Stimulated activated CD4-positive, alpha-beta T cell treated with anti-CD3 and anti-CD28 coated beads, Interleukin-4, amount 100 ng/mL, for 24 hours (primary cell): ENCODE measurements around the gene INTS7.
"Not testable (repeated sequence)": the region's sequence is repeated elsewhere in the genome, so short reads cannot be mapped to it uniquely, and the experiment has no call there.

Source experiments
- DNase-seq: peaks from one replicate; pipeline ENCODE4 v3.0.0-alpha.2; 2020

Gene INTS7

GRCh38 chr1:211929683-211930082 lies 105.7 kb downstream of the INTS7 start:
- no peak for DNase-seq

GRCh38 chr1:211928993-211929637 lies 106.2 kb downstream of the INTS7 start:
- no peak for DNase-seq

- DNase-seq = no peak
Observed at GRCh38 chr1:211928290-211928801, 107.0 kb downstream of the INTS7 start.

- no peak for DNase-seq
Observed at GRCh38 chr1:211925016-211925415, 110.3 kb downstream of the INTS7 start.

GRCh38 chr1:211924256-211924655 lies 111.1 kb downstream of the INTS7 start:
- DNase-seq = no peak

- no peak for DNase-seq
Observed at GRCh38 chr1:211923095-211923494, 112.3 kb downstream of the INTS7 start.

- no peak for DNase-seq
Observed at GRCh38 chr1:211921579-211922095, 113.7 kb downstream of the INTS7 start.

- DNase-seq = no peak
Observed at GRCh38 chr1:211920602-211921226, 114.6 kb downstream of the INTS7 start.

- DNase-seq = no peak
Observed at GRCh38 chr1:211920141-211920572, 115.2 kb downstream of the INTS7 start.

GRCh38 chr1:211918843-211919414 lies 116.4 kb downstream of the INTS7 start:
- no peak for DNase-seq

- DNase-seq = not testable (repeated sequence)
Observed at GRCh38 chr1:211916458-211916857, 118.9 kb downstream of the INTS7 start.

GRCh38 chr1:211915924-211916323 lies 119.4 kb downstream of the INTS7 start:
- no peak for DNase-seq

GRCh38 chr1:211912844-211913432 lies 122.4 kb downstream of the INTS7 start:
- no peak for DNase-seq

GRCh38 chr1:211912038-211912437 lies 123.3 kb downstream of the INTS7 start:
- DNase-seq = no peak

- no peak for DNase-seq
Observed at GRCh38 chr1:211910913-211911485, 124.4 kb downstream of the INTS7 start.

- DNase-seq = no peak
Observed at GRCh38 chr1:211910113-211910884, 125.1 kb downstream of the INTS7 start.

- DNase-seq = no peak
Observed at GRCh38 chr1:211909395-211909794, 126.0 kb downstream of the INTS7 start.

- no peak for DNase-seq
Observed at GRCh38 chr1:211908951-211909350, 126.4 kb downstream of the INTS7 start.

- DNase-seq = no peak
Observed at GRCh38 chr1:211908453-211908852, 126.9 kb downstream of the INTS7 start.

- DNase-seq = no peak
Observed at GRCh38 chr1:211903490-211904245, 131.7 kb downstream of the INTS7 start.

GRCh38 chr1:211902624-211903291 lies 132.6 kb downstream of the INTS7 start:
- no peak for DNase-seq
